GM12878 (cell line): ENCODE data around the gene KRTAP4-1. TPM values are rescaled to one million over a fixed set of nuclear protein-coding genes. Genes with fewer than 3 reads are reported as not detected.

Experiments used
- ATAC-seq: fragments of 200-7000 bp; cut with Tn5 transposase; 3 replicates; pipeline ENCODE4 v1.9.1; 2020; ENCODE audit warnings: mild to moderate bottlenecking, moderate library complexity
- BruUV-seq: library from RNA; stranded (reverse); fragments of 400-500 nt; replicated peaks from 2 replicates; lab custom pipeline; 2021; lab: Mats Ljungman, UMichigan
- CTCF ChIA-PET: fragments of 300-600 bp; sonication (Branson Sonifier 250); formaldehyde crosslinking; extraction: SDS; loops from one replicate; lab custom pipeline; 2021; ENCODE audit warnings: inconsistent platforms; lab: Yijun Ruan, JAX
- POLR2A ChIA-PET: fragments of 350-600 bp; formaldehyde crosslinking; extraction: SDS; loops from one replicate; lab custom pipeline; 2021; ENCODE audit warnings: inconsistent platforms; lab: Charles Lee
- RAD21 ChIA-PET: fragments of 300-600 bp; sonication (Branson Sonifier 250); formaldehyde crosslinking; loops from one replicate; lab custom pipeline; 2023; ENCODE audit warnings: antibody characterized with exemption; ENCODE audit not compliant: unreplicated experiment; lab: Charles Lee
- SMC1A ChIA-PET: fragments of 300-600 bp; sonication (Branson Sonifier 250); formaldehyde crosslinking; loops from one replicate; lab custom pipeline; 2023; ENCODE audit not compliant: unreplicated experiment, uncharacterized antibody; lab: Charles Lee
- DNase-seq: peaks from one replicate; pipeline ENCODE4 v3.0.0-alpha.2; 2011; ENCODE audit warnings: low read depth, low spot score
- FAIRE-seq: peaks from 3 replicates; lab custom pipeline; 2011; peaks lifted over from hg19 to GRCh38; lab: Jason Lieb, UNC
- H2AFZ ChIP-seq: 2 replicates; pipeline ENCODE4 v1.6.0; 2011; ENCODE audit warnings: low read depth, low read length, control low read depth; ENCODE audit not compliant: control insufficient read depth
- H3K27ac ChIP-seq: 2 replicates; pipeline ENCODE4 v1.5.1; 2011; ENCODE audit warnings: control low read depth; ENCODE audit not compliant: control insufficient read depth, insufficient read depth
- H3K27me3 ChIP-seq, 2 experiments: replicated peaks in 1 of 2; 2 replicates each; pipeline versions ENCODE4 v1.6.0 to v1.6.1; 2011; ENCODE audit warnings: low read length in 1 of 2; ENCODE audit not compliant: control insufficient read depth in 2 of 2, insufficient read depth in 2 of 2
- H3K36me3 ChIP-seq, 2 experiments: 2 replicates each; pipeline ENCODE4 v1.5.1; 2011; ENCODE audit warnings: low read length in 1 of 2; ENCODE audit not compliant: control insufficient read depth in 2 of 2, insufficient read depth in 2 of 2
- H3K4me1 ChIP-seq: 2 replicates; pipeline ENCODE4 v1.6.1; 2011; ENCODE audit warnings: mild to moderate bottlenecking, low read length, moderate library complexity, mixed read lengths; ENCODE audit not compliant: control insufficient read depth, insufficient read depth
- H3K4me2 ChIP-seq: 2 replicates; pipeline ENCODE4 v1.6.0; 2011; ENCODE audit warnings: control low read depth; ENCODE audit not compliant: control insufficient read depth, insufficient read depth
- H3K4me3 ChIP-seq: fragments of 200-600 bp; sonication (generic); 2 replicates; pipeline ENCODE4 v1.5.1; 2016
- H3K79me2 ChIP-seq: 2 replicates; pipeline ENCODE4 v1.6.0; 2011; ENCODE audit warnings: low read length; ENCODE audit not compliant: control insufficient read depth, insufficient read depth
- H3K9ac ChIP-seq: 2 replicates; pipeline ENCODE4 v1.8.0; 2011; ENCODE audit warnings: low read length, control low read depth, mixed read lengths; ENCODE audit not compliant: control insufficient read depth, insufficient read depth
- H3K9me3 ChIP-seq: replicated peaks from 3 replicates; pipeline ENCODE4 v1.5.1; 2011; ENCODE audit warnings: mild to moderate bottlenecking, low read length; ENCODE audit not compliant: control insufficient read depth, insufficient read depth
- H4K20me1 ChIP-seq: 2 replicates; pipeline ENCODE4 v1.6.0; 2011; ENCODE audit not compliant: control insufficient read depth, insufficient read depth
- BCL11A ChIP-seq: IDR thresholded peaks from 2 replicates; pipeline ENCODE4 v1.6.1; 2011; ENCODE audit warnings: low read depth, low read length
- BCL3 ChIP-seq: IDR thresholded peaks from 2 replicates; pipeline ENCODE4 v1.6.1; 2011; ENCODE audit warnings: borderline replicate concordance, low read depth, mild to moderate bottlenecking, moderate library complexity, low read length; ENCODE audit not compliant: insufficient read depth, poor library complexity, severe bottlenecking
- BRCA1 ChIP-seq: IDR thresholded peaks from 2 replicates; pipeline ENCODE4 v1.6.1; 2011; ENCODE audit warnings: low read depth, low read length, improper control_type of control experiment
- EED ChIP-seq: sonication (generic); IDR thresholded peaks from 2 replicates; pipeline ENCODE4 v1.6.1; 2016; ENCODE audit warnings: antibody characterized with exemption, low read depth
- FOXM1 ChIP-seq: IDR thresholded peaks from 2 replicates; pipeline ENCODE4 v1.6.1; 2012; ENCODE audit warnings: low read depth, mild to moderate bottlenecking, inconsistent platforms, low read length, moderate library complexity
- GABPA ChIP-seq: IDR thresholded peaks from 2 replicates; pipeline ENCODE4 v1.6.1; 2014; ENCODE audit warnings: antibody characterized with exemption, low read depth, mild to moderate bottlenecking, inconsistent platforms
- IKZF2 ChIP-seq, 2 experiments: fragments of 450-650 bp; IDR thresholded peaks; 2 replicates each; pipeline ENCODE4 v1.6.1; 2017; ENCODE audit warnings: mild to moderate bottlenecking in 2 of 2, moderate library complexity in 2 of 2
- LARP7 ChIP-seq: fragments of 450-650 bp; IDR thresholded peaks from 2 replicates; pipeline ENCODE4 v1.6.1; 2017; ENCODE audit warnings: mild to moderate bottlenecking
- MEF2B ChIP-seq: fragments of 450-650 bp; IDR thresholded peaks from 2 replicates; pipeline ENCODE4 v1.6.1; 2018; ENCODE audit warnings: mild to moderate bottlenecking, moderate library complexity; ENCODE audit not compliant: partially characterized antibody, poor library complexity, severe bottlenecking
- MTA2 ChIP-seq: fragments of 450-650 bp; IDR thresholded peaks from 2 replicates; pipeline ENCODE4 v1.6.1; 2016; ENCODE audit warnings: low read depth, mild to moderate bottlenecking, moderate library complexity
- NBN ChIP-seq: fragments of 450-650 bp; IDR thresholded peaks from 2 replicates; pipeline ENCODE4 v1.6.1; 2016
- NRF1 ChIP-seq: conservative IDR thresholded peaks from 2 replicates; pipeline ENCODE4 v1.6.1; 2011; ENCODE audit warnings: mild to moderate bottlenecking, low read depth, low read length, improper control_type of control experiment
- RCOR1 ChIP-seq: conservative IDR thresholded peaks from 2 replicates; pipeline ENCODE4 v1.6.1; 2012; ENCODE audit warnings: low read depth, low read length, improper control_type of control experiment
- SIX5 ChIP-seq: IDR thresholded peaks from 2 replicates; pipeline ENCODE4 v1.6.1; 2011; ENCODE audit warnings: mild to moderate bottlenecking, low read depth, low read length, moderate library complexity; ENCODE audit not compliant: severe bottlenecking
- SKIL ChIP-seq: fragments of 450-650 bp; IDR thresholded peaks from 2 replicates; pipeline ENCODE4 v1.6.1; 2017; ENCODE audit warnings: mild to moderate bottlenecking, low read depth, inconsistent platforms; ENCODE audit not compliant: poor library complexity, severe bottlenecking
- SRF ChIP-seq, 2 experiments: IDR thresholded peaks; 2 replicates each; pipeline ENCODE4 v1.6.1; 2011; ENCODE audit warnings: low read depth in 2 of 2, low read length in 2 of 2, mild to moderate bottlenecking in 1 of 2, moderate library complexity in 1 of 2
- WGBS: methylation state at CpG from one replicate; pipeline ENCODE4 v1.1.6; 2016; ENCODE audit warnings: low lambda C conversion rate; ENCODE audit not compliant: insufficient replicate concordance, insufficient coverage; ENCODE audit errors: missing lambda C conversion rate; 5-methylcytosine and 5-hydroxymethylcytosine counted together
- in situ Hi-C: fragments of 300-500 bp; cut with MboI; formaldehyde crosslinking; loops from 9 replicates; pipeline ENCODE4 v1.14.3; 2018; ENCODE audit warnings: mixed read lengths
- intact Hi-C: fragments of 100-400 bp; cut with micrococcal nuclease; formaldehyde crosslinking; loops from one replicate; pipeline ENCODE4 v1.14.2; 2022; ENCODE audit not compliant: unreplicated experiment
- polyA plus RNA-seq, 11 experiments: library from polyadenylated mRNA; depleted of rRNA in 4 of 11; unstranded in 6 of 11; stranded (reverse) in 5 of 11; fragments of >200 nt; fragmentation: Nextera tagmentation in 4 of 11; fragmentation: Illumina TruSeq in 1 of 11; extraction: Ambion mirVana in 4 of 11; extraction: Trizol in 1 of 11; gene quantifications; 1 replicate in 1 of 11; 2 replicates in 10 of 11; pipeline versions ENCODE4 v1.2.1 to v1.2.3, GENCODE V29; 2011 to 2016; ENCODE audit warnings: inconsistent platforms in 2 of 11, missing spikeins in 2 of 11, low read depth in 1 of 11
- total RNA-seq, 4 experiments: library from RNA; depleted of rRNA in 3 of 4; stranded (reverse); fragments of >200 nt in 3 of 4; fragmentation: Illumina TruSeq in 1 of 4; extraction: Trizol in 1 of 4; gene quantifications; 2 replicates each; pipeline versions ENCODE4 v1.2.1 to v1.2.3, GENCODE V29; 2013 to 2021

KRTAP4-1 gene
- total and polyA plus RNA-seq, 10 of the 15 experiments (the other 5 are each of a cell fraction or from before 2014, with no cell fraction given), result not detected

- in situ Hi-C loops, result no loop called here
- Histone ChIP-seq H4K20me1 (no peaks in the 10 kb centered on the region), H3K36me3 (no peaks in the 10 kb centered on the region), H3K9ac (no peak overlapping the region), H3K79me2 (no peaks in the 10 kb centered on the region), H3K4me2 (no peak overlapping the region), H3K4me1 (no peaks in the 10 kb centered on the region), H2AFZ (no peak overlapping the region), H3K4me3 (no peak overlapping the region), H3K27ac (no peak overlapping the region), H3K27me3 (no peaks in the 10 kb centered on the region), H3K9me3 (no peaks in the 10 kb centered on the region)
- TF ChIP-seq FOXM1, result no peak
- TF ChIP-seq NRF1, result no peak
- no peak for TF ChIP-seq SKIL
- no peak for TF ChIP-seq SIX5
- TF ChIP-seq GABPA, result no peak
- no peak for TF ChIP-seq IKZF2 (IDR thresholded peaks at IDR 0.05)
- TF ChIP-seq BRCA1, result no peak
- no peak for TF ChIP-seq LARP7
- no peak for TF ChIP-seq NBN
- TF ChIP-seq MTA2, result no peak
- TF ChIP-seq RCOR1, result no peak
- TF ChIP-seq SRF (IDR thresholded peaks at IDR 0.05; ENCODE audit: low read depth in 2 of 2, low read length in 2 of 2), result no peak
- TF ChIP-seq MEF2B, result no peak
- TF ChIP-seq BCL11A, result no peak
- no peak for TF ChIP-seq BCL3
- no peak for TF ChIP-seq EED
- FAIRE-seq (no peak), DNase-seq (no peak), ATAC-seq (no peak)
- POLR2A ChIA-PET, result interaction anchor here (0.5 kb wide), 1 partner anchor 1707 kb away, joined by 3 read pairs; no protein-coding TSS in a partner anchor
- RAD21 ChIA-PET, result no interaction called here
- BruUV-seq, result no TSS peak
- CTCF ChIA-PET, result no interaction called here
- SMC1A ChIA-PET, result no interaction called here
- WGBS, result 12% methylated on average over 4 of the region's 4 CpGs
- intact Hi-C loops, result no loop called here
Measured at GRCh38 chr17:41150026-41150425, 34.7 kb downstream of the KRTAP4-1 start.
